H9 (cell line): Measurements from ENCODE around the gene ATAD2B. TPM values are rescaled to one million over a fixed set of nuclear protein-coding genes. Genes with fewer than 3 reads are reported as not detected.

ENCODE experiments used
- DNase-seq: peaks from one replicate; pipeline ENCODE4 v3.0.0-alpha.2; 2017
- H2AFZ ChIP-seq: one replicate; pipeline ENCODE4 v1.6.1; 2013; ENCODE audit warnings: mild to moderate bottlenecking, low read length, control low read depth, moderate library complexity
- H2AK5ac ChIP-seq: 2 replicates; pipeline ENCODE4 v1.6.1; 2013; ENCODE audit warnings: low read length, control low read depth, mixed read lengths; ENCODE audit not compliant: insufficient read length
- H2BK120ac ChIP-seq: one replicate; pipeline ENCODE4 v1.6.1; 2013; ENCODE audit warnings: low read depth, mild to moderate bottlenecking, low read length, control low read depth, inconsistent platforms; ENCODE audit not compliant: poor library complexity, severe bottlenecking
- H2BK12ac ChIP-seq: 2 replicates; pipeline ENCODE4 v1.6.1; 2013; ENCODE audit warnings: low read length, control low read depth, mixed read lengths, low read depth; ENCODE audit not compliant: insufficient read length
- H2BK15ac ChIP-seq: 2 replicates; pipeline ENCODE4 v1.6.1; 2013; ENCODE audit warnings: low read depth, low read length, control low read depth
- H2BK20ac ChIP-seq: one replicate; pipeline ENCODE4 v1.6.1; 2013; ENCODE audit warnings: low read depth, mild to moderate bottlenecking, low read length, control low read depth, inconsistent platforms; ENCODE audit not compliant: poor library complexity, severe bottlenecking
- H2BK5ac ChIP-seq: 2 replicates; pipeline ENCODE4 v1.6.1; 2013; ENCODE audit warnings: low read length, control low read depth, mixed read lengths; ENCODE audit not compliant: insufficient read length
- H3K14ac ChIP-seq: 2 replicates; pipeline ENCODE4 v1.6.1; 2013; ENCODE audit warnings: low read length, control low read depth; ENCODE audit not compliant: insufficient read depth
- H3K18ac ChIP-seq: 2 replicates; pipeline ENCODE4 v1.6.1; 2013; ENCODE audit warnings: low read depth, mild to moderate bottlenecking, mixed read lengths, low read length, control low read depth; ENCODE audit not compliant: insufficient read length
- H3K23ac ChIP-seq: 2 replicates; pipeline ENCODE4 v1.6.1; 2013; ENCODE audit warnings: low read length, control low read depth, mixed read lengths, low read depth; ENCODE audit not compliant: insufficient read length
- H3K23me2 ChIP-seq: 2 replicates; pipeline ENCODE4 v1.6.1; 2013; ENCODE audit warnings: low read depth, mild to moderate bottlenecking, mixed read lengths, low read length, control low read depth; ENCODE audit not compliant: insufficient read length, poor library complexity, severe bottlenecking
- H3K27ac ChIP-seq: 2 replicates; pipeline ENCODE4 v1.5.1; 2013; ENCODE audit warnings: low read length, control low read depth, mixed read lengths, low read depth; ENCODE audit not compliant: insufficient read length
- H3K27me3 ChIP-seq: 2 replicates; pipeline ENCODE4 v1.6.1; 2013; ENCODE audit warnings: low read length, control low read depth, inconsistent platforms; ENCODE audit not compliant: insufficient read depth
- H3K4ac ChIP-seq: 2 replicates; pipeline ENCODE4 v1.6.1; 2013; ENCODE audit warnings: low read depth, mild to moderate bottlenecking, control low read depth, inconsistent platforms, low read length, moderate library complexity
- H3K4me1 ChIP-seq: 2 replicates; pipeline ENCODE4 v1.6.1; 2013; ENCODE audit warnings: low read length, control low read depth, inconsistent platforms; ENCODE audit not compliant: insufficient read depth
- H3K4me2 ChIP-seq: 2 replicates; pipeline ENCODE4 v1.6.1; 2013; ENCODE audit warnings: low read length, control low read depth, mixed read lengths; ENCODE audit not compliant: insufficient read length, insufficient read depth
- H3K56ac ChIP-seq: 2 replicates; pipeline ENCODE4 v1.6.1; 2013; ENCODE audit warnings: low read depth, mild to moderate bottlenecking, mixed read lengths, low read length, control low read depth; ENCODE audit not compliant: insufficient read length
- H3K79me1 ChIP-seq: 2 replicates; pipeline ENCODE4 v1.6.1; 2013; ENCODE audit warnings: low read depth, mild to moderate bottlenecking, moderate library complexity, low read length, control low read depth, inconsistent platforms; ENCODE audit not compliant: insufficient read depth, poor library complexity, severe bottlenecking
- H3K79me2 ChIP-seq: 2 replicates; pipeline ENCODE4 v1.6.1; 2013; ENCODE audit warnings: low read length, control low read depth, inconsistent platforms; ENCODE audit not compliant: insufficient read depth
- H3K9ac ChIP-seq: 2 replicates; pipeline ENCODE4 v1.6.1; 2013; ENCODE audit warnings: low read length, control low read depth, mixed read lengths; ENCODE audit not compliant: insufficient read length; ENCODE audit errors: extremely low read depth
- H3K9me3 ChIP-seq: one replicate; pipeline ENCODE4 v1.6.1; 2013; ENCODE audit warnings: low read depth, low read length, inconsistent platforms; ENCODE audit not compliant: control insufficient read depth
- H3T11ph ChIP-seq: one replicate; pipeline ENCODE4 v1.6.1; 2013; ENCODE audit warnings: mild to moderate bottlenecking, low read length, control low read depth, inconsistent platforms
- H4K20me1 ChIP-seq: one replicate; pipeline ENCODE4 v1.6.1; 2013; ENCODE audit not compliant: control insufficient read depth, insufficient read length, insufficient read depth
- H4K5ac ChIP-seq: 2 replicates; pipeline ENCODE4 v1.6.1; 2013; ENCODE audit warnings: low read depth, mild to moderate bottlenecking, mixed read lengths, low read length, control low read depth; ENCODE audit not compliant: insufficient read length
- H4K8ac ChIP-seq: replicated peaks from 2 replicates; pipeline ENCODE4 v1.6.1; 2013; ENCODE audit warnings: low read length, control low read depth, mixed read lengths, low read depth; ENCODE audit not compliant: insufficient read length
- H4K91ac ChIP-seq: 2 replicates; pipeline ENCODE4 v1.6.1; 2013; ENCODE audit warnings: low read depth, mild to moderate bottlenecking, moderate library complexity, mixed read lengths, low read length, control low read depth; ENCODE audit not compliant: insufficient read length
- H3K27ac Mint-ChIP-seq, 3 experiments: 2 replicates in 2 of 3; 3 replicates in 1 of 3; pipeline ENCODE4 v1.8.0; 2020 to 2021; ENCODE audit warnings: mixed read lengths in 3 of 3, mild to moderate bottlenecking in 1 of 3, moderate library complexity in 1 of 3
- H3K27me3 Mint-ChIP-seq: 2 replicates; pipeline ENCODE4 v1.8.0; 2021; ENCODE audit warnings: low read depth, mild to moderate bottlenecking, moderate library complexity, mixed read lengths
- H3K36me3 Mint-ChIP-seq, 3 experiments: 2 replicates in 2 of 3; 3 replicates in 1 of 3; pipeline ENCODE4 v1.8.0; 2020 to 2021; ENCODE audit warnings: low read depth in 3 of 3, mixed read lengths in 3 of 3; ENCODE audit not compliant: insufficient read depth in 1 of 3
- H3K4me1 Mint-ChIP-seq, 2 experiments: 2 replicates each; pipeline ENCODE4 v1.8.0; 2020; ENCODE audit warnings: mixed read lengths in 2 of 2
- H3K4me3 Mint-ChIP-seq, 2 experiments: 2 replicates in 1 of 2; 3 replicates in 1 of 2; pipeline ENCODE4 v1.8.0; 2020 to 2021; ENCODE audit warnings: mild to moderate bottlenecking in 2 of 2, mixed read lengths in 2 of 2, moderate library complexity in 1 of 2
- H3K9me3 Mint-ChIP-seq, 2 experiments: 2 replicates in 1 of 2; 3 replicates in 1 of 2; pipeline ENCODE4 v1.8.0; 2020; ENCODE audit warnings: mild to moderate bottlenecking in 2 of 2, mixed read lengths in 2 of 2, moderate library complexity in 1 of 2
- CTCF ChIP-seq: fragments of 200-600 bp; sonication (generic); conservative IDR thresholded peaks from 3 replicates; pipeline ENCODE4 v1.8.0; 2021; ENCODE audit warnings: antibody characterized with exemption, mild to moderate bottlenecking
- WGBS: extraction: QIAGEN DNeasy Blood & Tissue Kit; methylation state at CpG from one replicate; pipeline ENCODE4 v1.1.7; 2013; ENCODE audit warnings: missing lambda C conversion rate, low lambda C conversion rate, mixed read lengths; ENCODE audit not compliant: insufficient read length; ENCODE audit errors: extremely low coverage; 5-methylcytosine and 5-hydroxymethylcytosine counted together
- total RNA-seq: library from RNA; stranded (reverse); gene quantifications from 2 replicates; pipeline ENCODE4 v1.2.1, GENCODE V29; 2021

Gene ATAD2B
- total RNA-seq, 1 experiment from 2014 or later, result 21.4 TPM

GRCh38 chr2:23718931-23719700 lies 207.8 kb downstream of the ATAD2B start:
- Histone ChIP-seq H2AK5ac (no peak overlapping the region), H2BK15ac (no peak overlapping the region), H2BK5ac (no peak overlapping the region), H3K14ac (no peak overlapping the region), H3K23me2 (no peaks in the 10 kb centered on the region), H3K27me3 (no peaks in the 10 kb centered on the region), H2AFZ (no peak overlapping the region), H4K5ac (no peak overlapping the region), H2BK20ac (no peak overlapping the region), H3K56ac (no peak overlapping the region), H4K8ac (no peak overlapping the region), H3T11ph (no peak overlapping the region), H3K79me2 (no peaks in the 10 kb centered on the region), H3K4me1 (no peaks in the 10 kb centered on the region; the same call in 1 of the 2 replicates), H3K9me3 (no peaks in the 10 kb centered on the region), H3K23ac (no peak overlapping the region), H3K4ac (no peak overlapping the region), H2BK12ac (no peak overlapping the region), H3K9ac (no peak overlapping the region), H3K4me2 (no peak overlapping the region), H4K20me1 (no peaks in the 10 kb centered on the region), H3K27ac (no peak overlapping the region), H2BK120ac (no peak overlapping the region), H3K18ac (no peak overlapping the region), H4K91ac (no peak overlapping the region), H3K79me1 (no peaks in the 10 kb centered on the region)
- TF ChIP-seq CTCF, result no peak
- Mint-ChIP-seq H3K9me3 (peaks cover 10 to 14% of the 10 kb centered on the region in 2 experiments), H3K27me3 (no peaks in the 10 kb centered on the region), H3K4me3 (no peak overlapping the region), H3K4me1 (peaks cover 3 to 4% of the 10 kb centered on the region in 2 experiments; a peak in 2 of 4 replicates), H3K27ac (no peak overlapping the region; a peak in 1 of 7 replicates), H3K36me3 (peaks cover 10 to 20% (median 13%) of the 10 kb centered on the region in 3 experiments)
- no CpG with 5 or more reads among the region's 4 CpGs for WGBS
- DNase-seq, result no peak
